RWPE2 (cell line): ENCODE data around the gene SKI.

Experiments
- ATAC-seq: fragments of 200-7000 bp; cut with Tn5 transposase; 3 replicates; pipeline ENCODE4 v1.9.1; 2021; ENCODE audit warnings: low read depth
- DNase-seq: peaks from one replicate; pipeline ENCODE4 v3.0.0-alpha.2; 2020; ENCODE audit warnings: low spot score
- H3K27ac ChIP-seq: fragments of 450-650 bp; 2 replicates; pipeline ENCODE4 v1.5.1; 2017; ENCODE audit warnings: mild to moderate bottlenecking; ENCODE audit not compliant: poor library complexity, severe bottlenecking
- H3K27me3 ChIP-seq: fragments of 250-450 bp; sonication (Bioruptor Pico); 2 replicates; pipeline ENCODE4 v1.5.1; 2021; ENCODE audit warnings: mild to moderate bottlenecking, moderate library complexity; ENCODE audit not compliant: insufficient read depth, poor library complexity, severe bottlenecking
- H3K36me3 ChIP-seq: fragments of 250-450 bp; sonication (Bioruptor Pico); 2 replicates; pipeline ENCODE4 v1.5.1; 2020; ENCODE audit warnings: low read depth, mild to moderate bottlenecking, moderate library complexity
- H3K4me1 ChIP-seq: fragments of 250-450 bp; sonication (Bioruptor Pico); 2 replicates; pipeline ENCODE4 v1.5.1; 2021; ENCODE audit warnings: mild to moderate bottlenecking, moderate library complexity; ENCODE audit not compliant: insufficient read depth, poor library complexity, severe bottlenecking
- H3K4me3 ChIP-seq: fragments of 250-450 bp; sonication (Bioruptor Pico); 2 replicates; pipeline ENCODE4 v1.5.1; 2021; ENCODE audit warnings: mild to moderate bottlenecking, moderate library complexity; ENCODE audit not compliant: severe bottlenecking
- H3K9me3 ChIP-seq: fragments of 250-450 bp; sonication (Bioruptor Pico); 2 replicates; pipeline ENCODE4 v1.5.1; 2021; ENCODE audit warnings: mild to moderate bottlenecking, moderate library complexity; ENCODE audit not compliant: severe bottlenecking
- CTCF ChIP-seq: fragments of 450-650 bp; IDR thresholded peaks from one replicate; pipeline ENCODE4 v1.5.1; 2017; ENCODE audit warnings: mild to moderate bottlenecking, moderate library complexity; ENCODE audit not compliant: poor library complexity, severe bottlenecking

Gene SKI

GRCh38 chr1:2224631-2225428 lies 3.3 kb upstream of the SKI start:
- H3K4me3 ChIP-seq: no peak overlapping the region
- no peak for TF ChIP-seq CTCF
- H3K36me3 ChIP-seq: 0 out of 2 replicates have a peak, but pooled peaks cover 4% of the 10 kb centered on the region
- peak; percentile 55 for DNase-seq
- no peak overlapping the region for H3K27ac ChIP-seq
- H3K27me3 ChIP-seq: no peaks in the 10 kb centered on the region
- H3K4me1 ChIP-seq: no peaks in the 10 kb centered on the region
- no peaks in the 10 kb centered on the region for H3K9me3 ChIP-seq
- ATAC-seq: no peak

- TF ChIP-seq CTCF: no peak
- no peaks in the 10 kb centered on the region for H3K9me3 ChIP-seq
- peak overlapping the region; percentile 98 for H3K4me3 ChIP-seq
- H3K27me3 ChIP-seq: no peaks in the 10 kb centered on the region
- peaks cover 9% of the 10 kb centered on the region; the same call in 1 of the 2 replicates for H3K36me3 ChIP-seq
- peak overlapping the region; percentile 77 for H3K27ac ChIP-seq
- no peaks in the 10 kb centered on the region for H3K4me1 ChIP-seq
- ATAC-seq: no peak
- DNase-seq: no peak
These were observed 1.4 kb upstream of the SKI start for GRCh38 chr1:2226525-2227345.

- DNase-seq (peak; percentile 94), ATAC-seq (peak; percentile 71)
- peaks cover 9% of the 10 kb centered on the region; the same call in 1 of the 2 replicates for H3K36me3 ChIP-seq
- peak overlapping the region; percentile 98 for H3K4me3 ChIP-seq
- H3K4me1 ChIP-seq: no peaks in the 10 kb centered on the region
- H3K27me3 ChIP-seq: no peaks in the 10 kb centered on the region
- no peaks in the 10 kb centered on the region for H3K9me3 ChIP-seq
- TF ChIP-seq CTCF: no peak
- H3K27ac ChIP-seq: peak overlapping the region; percentile 77
These were observed 568 bp upstream of the SKI start for GRCh38 chr1:2227346-2228156.

GRCh38 chr1:2228694-2229036 lies 546 bp downstream of the SKI start:
- TF ChIP-seq CTCF: no peak
- Histone ChIP-seq H3K36me3 (peaks cover 9% of the 10 kb centered on the region; the same call in 1 of the 2 replicates), H3K9me3 (no peaks in the 10 kb centered on the region), H3K4me3 (peak overlapping the region; percentile 80), H3K27me3 (no peaks in the 10 kb centered on the region), H3K4me1 (peaks cover 6% of the 10 kb centered on the region), H3K27ac (peak overlapping the region; percentile 90)
- ATAC-seq (no peak), DNase-seq (no peak)
